ENCODE measurements around the gene MBD4.
A peak's percentile ranks its signal among the peaks of the same experiment; 100 is the strongest.
"Not testable (repeated sequence)": the region's sequence is repeated elsewhere in the genome, so short reads cannot be mapped to it uniquely, and the experiment has no call there.

The MBD4 gene

DNA sequence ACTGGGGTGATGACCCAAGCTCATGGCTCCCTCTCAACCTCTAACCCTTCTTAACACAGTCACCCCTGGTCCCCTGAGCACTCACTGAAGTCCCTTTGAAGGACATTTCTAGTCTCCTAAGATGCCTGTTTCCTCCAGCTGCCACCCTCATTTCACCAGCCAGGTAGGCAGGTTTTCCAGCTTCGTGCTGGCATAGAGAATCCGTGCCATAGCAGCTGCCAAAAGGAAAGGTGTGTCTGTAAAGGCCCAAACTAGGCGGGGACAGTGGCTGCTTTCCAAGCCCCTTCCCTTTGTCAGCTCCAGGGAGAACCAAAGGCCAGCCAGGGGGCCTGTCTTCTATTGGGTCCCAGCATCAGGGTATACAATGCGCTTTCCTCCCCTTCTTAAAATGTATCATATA, 48.2 kb downstream of the MBD4 start:
- not testable (repeated sequence) for H3K27ac Mint-ChIP-seq, H3K4me3 Mint-ChIP-seq, H3K27me3 Mint-ChIP-seq, H3K9me3 Mint-ChIP-seq
- peaks cover 10% of the 10 kb centered on the region for H3K4me1 Mint-ChIP-seq
- peaks cover 13% of the 10 kb centered on the region for H3K36me3 Mint-ChIP-seq

DNA sequence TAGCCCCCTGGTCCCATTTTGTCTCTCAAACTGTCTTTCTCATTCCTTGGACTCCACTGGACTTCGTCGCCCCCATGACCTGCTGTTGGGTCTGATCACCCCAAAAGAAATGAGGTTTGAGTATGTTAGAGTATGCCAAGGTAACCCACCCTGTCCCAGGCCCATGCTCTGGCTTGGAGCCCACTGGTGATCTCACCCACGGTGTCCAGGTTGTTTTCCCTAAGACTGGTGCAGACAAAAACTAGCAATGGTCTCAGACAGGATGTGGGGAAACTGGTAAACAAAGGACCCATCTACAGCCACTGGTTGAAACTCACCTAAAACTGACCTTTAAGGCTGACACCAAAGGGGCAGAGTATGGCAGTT, 50.2 kb downstream of the MBD4 start:
- Mint-ChIP-seq H3K4me1 (no peaks in the 10 kb centered on the region), H3K27me3 (no peaks in the 10 kb centered on the region), H3K36me3 (peaks cover 11% of the 10 kb centered on the region), H3K27ac (no peak overlapping the region), H3K4me3 (no peak overlapping the region), H3K9me3 (no peaks in the 10 kb centered on the region)

DNA sequence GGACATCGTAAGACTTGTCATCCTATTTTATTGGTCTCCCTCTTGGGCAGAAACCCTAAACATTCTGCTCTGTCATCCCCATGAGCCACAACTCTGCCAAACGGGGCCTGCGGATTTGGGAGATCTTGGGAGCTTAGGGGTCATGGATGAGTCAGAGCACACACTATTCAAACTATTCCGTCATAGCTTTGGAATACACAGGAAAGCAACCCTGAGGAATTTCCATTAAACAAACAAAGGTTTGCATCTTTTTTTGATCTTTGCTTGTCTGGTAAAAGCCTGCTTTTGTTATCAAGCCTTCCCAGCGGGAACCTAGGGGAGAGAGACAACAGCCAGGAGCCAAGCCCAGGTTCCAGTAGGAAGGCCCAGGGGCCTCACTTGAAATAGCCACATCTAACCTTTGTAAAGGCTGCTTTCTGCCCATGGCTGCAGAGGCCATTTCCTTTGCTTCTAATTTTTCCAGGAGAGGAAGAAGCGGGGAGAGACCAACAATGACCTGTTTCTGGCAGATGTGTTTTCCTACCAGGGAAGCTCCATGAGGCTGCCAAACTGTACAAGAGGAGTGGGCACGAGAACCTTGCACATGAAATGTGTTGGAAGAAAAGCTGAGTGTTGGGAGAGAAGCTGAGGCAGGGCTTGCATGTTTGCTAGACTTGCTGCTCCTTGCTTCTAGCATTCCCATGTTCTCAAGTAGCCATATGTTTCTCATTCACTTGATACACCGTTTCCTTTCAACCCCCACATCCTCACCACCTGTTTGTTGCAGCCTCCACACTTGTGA, 50.8 kb downstream of the MBD4 start:
- H3K4me1 Mint-ChIP-seq, H3K27me3 Mint-ChIP-seq, H3K4me3 Mint-ChIP-seq, H3K9me3 Mint-ChIP-seq, H3K27ac Mint-ChIP-seq: not testable (repeated sequence)
- H3K36me3 Mint-ChIP-seq: peaks cover 11% of the 10 kb centered on the region

DNA sequence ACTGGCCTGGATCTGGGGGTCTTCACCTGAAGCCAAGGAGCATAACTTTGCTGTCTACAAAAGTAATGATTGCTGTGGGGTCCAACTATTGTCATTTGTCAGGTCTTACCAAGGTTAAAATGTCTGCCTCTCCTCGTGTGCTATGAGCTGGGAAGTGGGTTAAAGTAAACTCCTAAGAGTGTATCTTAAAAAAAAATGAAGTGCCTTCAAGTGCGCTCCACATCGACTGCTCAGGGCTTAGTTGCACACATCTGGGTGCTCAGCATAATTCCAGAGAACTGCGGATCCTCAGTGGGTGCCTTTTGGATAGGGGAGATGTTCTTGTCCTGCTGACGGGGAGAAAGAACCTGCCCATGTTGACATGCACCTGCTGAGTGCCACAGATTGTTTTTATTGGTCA, 52.3 kb downstream of the MBD4 start:
- Mint-ChIP-seq H3K36me3 (peaks cover 11% of the 10 kb centered on the region), H3K27ac (no peak overlapping the region), H3K9me3 (no peaks in the 10 kb centered on the region), H3K4me3 (no peak overlapping the region), H3K27me3 (no peaks in the 10 kb centered on the region), H3K4me1 (no peaks in the 10 kb centered on the region)

DNA sequence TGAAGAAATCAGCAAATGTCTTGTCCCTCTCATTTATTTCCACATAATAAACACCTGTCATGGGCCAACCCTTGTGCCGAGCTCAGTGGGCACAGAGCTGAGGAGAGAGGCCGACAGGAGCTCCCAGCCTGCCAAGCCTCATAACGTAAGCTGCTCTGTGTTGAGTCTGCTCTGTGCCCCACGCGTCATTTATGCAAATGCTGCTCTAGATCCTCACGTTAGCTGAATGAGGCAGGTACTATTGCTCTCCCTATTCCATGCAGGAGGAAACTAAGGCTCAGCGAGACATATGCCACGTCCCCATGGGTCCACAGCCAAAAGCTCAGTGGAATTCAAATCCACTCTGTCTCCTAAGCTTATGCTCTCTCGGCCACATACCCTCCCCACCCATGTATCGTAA, 52.8 kb downstream of the MBD4 start:
- H3K9me3 Mint-ChIP-seq: no peaks in the 10 kb centered on the region
- H3K27ac Mint-ChIP-seq: no peak overlapping the region
- peaks cover 11% of the 10 kb centered on the region for H3K36me3 Mint-ChIP-seq
- H3K4me1 Mint-ChIP-seq: no peaks in the 10 kb centered on the region
- no peaks in the 10 kb centered on the region for H3K27me3 Mint-ChIP-seq
- H3K4me3 Mint-ChIP-seq: no peak overlapping the region

DNA sequence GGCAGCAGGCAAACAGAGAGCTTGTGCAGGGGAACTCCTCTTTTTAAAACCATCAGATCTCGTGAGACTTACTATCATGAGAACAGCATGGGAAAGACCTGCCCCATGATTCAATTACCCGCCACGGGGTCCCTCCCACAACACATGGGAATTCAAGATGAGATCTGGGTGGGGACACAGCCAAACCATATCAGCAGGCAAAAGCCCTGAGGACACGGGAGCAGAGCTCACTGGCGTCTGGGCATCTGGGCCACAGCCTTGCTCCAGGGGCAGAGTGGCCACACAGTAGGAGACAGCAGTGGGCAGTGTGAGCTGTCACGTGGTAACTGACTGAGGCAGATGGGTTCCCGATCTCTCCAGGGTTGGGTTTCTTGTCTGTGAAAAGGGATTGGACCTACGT, 54.2 kb downstream of the MBD4 start:
- H3K36me3 Mint-ChIP-seq, H3K27ac Mint-ChIP-seq, H3K4me3 Mint-ChIP-seq, H3K4me1 Mint-ChIP-seq, H3K27me3 Mint-ChIP-seq, H3K9me3 Mint-ChIP-seq: not testable (repeated sequence)

DNA sequence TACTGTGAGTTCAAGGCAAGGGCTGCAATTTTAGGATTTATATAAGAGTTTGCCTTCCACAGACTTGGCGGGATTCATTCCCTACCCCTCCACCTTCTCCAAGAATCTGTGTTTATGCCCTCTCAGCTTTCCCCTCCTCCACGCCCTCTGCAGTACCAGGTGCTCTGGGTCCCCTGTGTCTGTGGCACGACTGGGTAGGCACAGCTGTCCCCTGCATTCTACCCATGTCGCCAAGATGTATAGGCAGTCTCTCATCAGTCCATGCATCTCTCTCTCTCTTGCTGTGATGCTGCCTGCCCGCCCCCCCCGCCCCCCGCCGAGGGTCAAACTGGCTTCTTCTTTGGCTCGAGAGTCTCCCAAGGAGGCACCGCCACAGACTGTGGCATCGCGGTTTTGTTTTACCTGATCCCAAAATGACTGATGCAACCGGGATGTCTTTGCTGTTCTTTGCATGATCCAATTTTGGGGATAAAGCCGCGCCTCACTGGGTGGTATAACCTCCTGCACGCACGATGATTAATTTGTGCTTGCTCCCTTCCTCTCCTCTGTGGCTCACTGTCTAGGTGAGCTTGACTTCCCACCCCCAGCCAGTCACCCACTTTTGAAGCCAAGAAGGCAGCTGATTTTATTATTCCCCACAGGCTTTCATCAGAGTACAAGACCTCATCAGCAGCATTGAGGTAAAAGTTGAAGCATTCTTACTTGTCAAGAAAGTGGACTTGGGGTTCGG, 55.0 kb downstream of the MBD4 start:
- Mint-ChIP-seq H3K4me1 (no peaks in the 10 kb centered on the region), H3K27ac (peak overlapping the region; percentile 46), H3K9me3 (no peaks in the 10 kb centered on the region), H3K36me3 (peaks cover 9% of the 10 kb centered on the region), H3K27me3 (no peaks in the 10 kb centered on the region), H3K4me3 (no peak overlapping the region)

DNA sequence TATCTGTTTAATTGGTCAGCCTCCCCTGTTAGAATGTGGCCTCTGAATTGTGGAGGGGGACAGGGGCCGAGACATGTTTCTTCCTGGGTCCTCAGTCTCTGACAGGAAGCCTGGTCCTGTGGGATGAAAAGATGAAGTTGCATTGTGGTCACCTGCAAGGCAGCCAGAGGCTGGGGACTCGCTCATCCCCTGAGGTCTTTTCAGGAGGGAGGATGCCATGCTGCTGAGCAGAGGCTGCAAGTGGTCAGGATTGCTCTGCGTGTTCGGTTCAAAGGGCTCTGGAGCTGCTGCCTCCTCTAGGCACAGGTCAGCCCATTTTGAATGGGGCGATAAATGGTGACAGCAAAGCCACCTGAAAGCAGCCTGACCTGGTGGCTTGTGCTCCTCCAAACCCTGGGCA, 55.6 kb downstream of the MBD4 start:
- H3K4me3 Mint-ChIP-seq, H3K36me3 Mint-ChIP-seq, H3K4me1 Mint-ChIP-seq, H3K9me3 Mint-ChIP-seq, H3K27me3 Mint-ChIP-seq, H3K27ac Mint-ChIP-seq: not testable (repeated sequence)

DNA sequence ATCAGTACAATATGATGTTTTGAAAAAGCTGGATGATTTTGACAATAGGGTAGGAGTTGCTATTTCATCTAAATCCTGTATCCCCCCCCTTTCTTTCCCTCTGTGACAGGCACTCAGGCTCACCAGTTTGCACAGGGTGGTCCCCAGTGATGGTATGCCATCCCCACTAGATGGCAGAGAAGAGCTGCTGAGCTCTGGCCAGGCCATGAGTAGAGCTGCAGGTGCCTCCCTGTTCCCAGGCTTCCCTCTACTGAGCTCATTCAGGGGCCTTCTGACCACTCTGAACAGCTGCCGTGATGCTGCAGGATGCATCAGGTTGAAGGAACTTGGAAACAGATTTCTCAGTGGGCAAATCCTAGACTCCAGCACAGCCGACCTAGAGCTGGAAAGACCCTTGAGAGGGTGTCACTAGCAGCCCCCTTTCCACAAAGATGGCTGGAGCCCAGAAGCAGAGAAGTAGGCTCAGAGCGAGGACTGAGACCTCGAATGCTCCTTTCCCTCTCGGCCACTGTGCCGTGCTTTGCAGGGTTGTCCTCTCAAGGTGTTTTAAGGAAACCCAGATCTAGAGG, 56.4 kb downstream of the MBD4 start:
- peaks cover 8% of the 10 kb centered on the region for H3K36me3 Mint-ChIP-seq
- H3K4me1 Mint-ChIP-seq: no peaks in the 10 kb centered on the region
- no peak overlapping the region for H3K4me3 Mint-ChIP-seq
- no peaks in the 10 kb centered on the region for H3K27me3 Mint-ChIP-seq
- H3K9me3 Mint-ChIP-seq: no peaks in the 10 kb centered on the region
- no peak overlapping the region for H3K27ac Mint-ChIP-seq

DNA sequence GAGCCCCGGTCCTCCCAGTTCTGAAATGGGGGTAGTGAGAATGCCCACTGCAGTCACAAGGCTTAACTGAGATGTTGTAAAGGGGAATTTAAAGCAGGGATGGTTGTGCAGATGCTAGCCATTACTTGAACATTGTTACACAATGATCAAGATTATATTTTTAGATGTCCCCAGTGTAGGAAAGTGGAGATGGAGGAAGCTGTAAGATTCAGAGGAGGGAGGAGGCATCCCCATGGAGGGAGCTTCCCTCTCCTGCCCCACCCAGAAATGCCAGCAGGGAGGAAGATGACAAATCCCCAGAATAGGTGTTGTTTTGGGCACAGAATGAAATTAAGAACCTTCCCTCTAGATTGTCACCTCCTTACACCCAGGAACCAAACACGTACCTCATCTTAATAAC, 57.4 kb downstream of the MBD4 start:
- no peak overlapping the region for H3K4me3 Mint-ChIP-seq
- peaks cover under 1% of the 10 kb centered on the region for H3K36me3 Mint-ChIP-seq
- no peak overlapping the region for H3K27ac Mint-ChIP-seq
- H3K4me1 Mint-ChIP-seq: no peaks in the 10 kb centered on the region
- H3K9me3 Mint-ChIP-seq: no peaks in the 10 kb centered on the region
- no peaks in the 10 kb centered on the region for H3K27me3 Mint-ChIP-seq

Data from activated naive CD4-positive, alpha-beta T cell treated with anti-CD3 and anti-CD28 coated beads, Interleukin-2, amount 50 U/mL, for 24 hours (primary cell).